ENCODE measurements around the gene MBNL1.

The MBNL1 gene

GRCh38 chr3:152299249-152299976 lies 30.7 kb downstream of the MBNL1 start:
- peak; percentile 51 for DNase-seq

GRCh38 chr3:152300029-152300731 lies 31.5 kb downstream of the MBNL1 start:
- DNase-seq: no peak

- DNase-seq: no peak
These were observed 33.0 kb downstream of the MBNL1 start for GRCh38 chr3:152301745-152302181.

GRCh38 chr3:152302521-152303021 lies 33.8 kb downstream of the MBNL1 start:
- DNase-seq: no peak

- DNase-seq: no peak
These were observed 35.4 kb downstream of the MBNL1 start for GRCh38 chr3:152304160-152304559.

GRCh38 chr3:152305075-152305474 lies 36.3 kb downstream of the MBNL1 start:
- no peak for DNase-seq

GRCh38 chr3:152307829-152308474 lies 39.2 kb downstream of the MBNL1 start:
- DNase-seq: no peak

GRCh38 chr3:152308475-152308844 lies 39.7 kb downstream of the MBNL1 start:
- no peak for DNase-seq

GRCh38 chr3:152309031-152309430 lies 40.3 kb downstream of the MBNL1 start:
- no peak for DNase-seq

- DNase-seq: no peak
These were observed 41.0 kb downstream of the MBNL1 start for GRCh38 chr3:152309535-152310307.

GRCh38 chr3:152313430-152313829 lies 44.7 kb downstream of the MBNL1 start:
- DNase-seq: no peak

- no peak for DNase-seq
These were observed 45.2 kb downstream of the MBNL1 start for GRCh38 chr3:152313914-152314313.

- DNase-seq: no peak
These were observed 46.1 kb downstream of the MBNL1 start for GRCh38 chr3:152314677-152315353.

- DNase-seq: no peak
These were observed 46.9 kb downstream of the MBNL1 start for GRCh38 chr3:152315623-152316022.

GRCh38 chr3:152316318-152316717 lies 47.6 kb downstream of the MBNL1 start:
- DNase-seq: no peak

GRCh38 chr3:152317184-152317583 lies 48.5 kb downstream of the MBNL1 start:
- DNase-seq: no peak

GRCh38 chr3:152317956-152318355 lies 49.2 kb downstream of the MBNL1 start:
- no peak for DNase-seq

- no peak for DNase-seq
These were observed 49.8 kb downstream of the MBNL1 start for GRCh38 chr3:152318512-152318911.

- DNase-seq: no peak
These were observed 50.5 kb downstream of the MBNL1 start for GRCh38 chr3:152319256-152319655.

GRCh38 chr3:152319831-152320617 lies 51.3 kb downstream of the MBNL1 start:
- DNase-seq: no peak

GRCh38 chr3:152321200-152321954 lies 52.6 kb downstream of the MBNL1 start:
- no peak for DNase-seq

Measured in activated CD4-positive, alpha-beta T cell treated with anti-CD3 and anti-CD28 coated beads, Interleukin-2, amount 50 U/mL, for 1 hour (primary cell).